Heart right ventricle (tissue), 16 donors: Measurements from ENCODE around the gene CHMP1B. TPM values are rescaled to one million over a fixed set of nuclear protein-coding genes. Genes with fewer than 3 reads are reported as not detected.

Experiments used
- ATAC-seq, 8 donors: fragments of 200-7000 bp; cut with Tn5 transposase; one replicate each; pipeline ENCODE4 v1.9.1; 2020; ENCODE audit warnings: mild to moderate bottlenecking in 8 of 8, moderate library complexity in 8 of 8, moderate number of reproducible peaks in 1 of 8
- DNase-seq, 2 donors: peaks; one replicate each; pipeline ENCODE4 v3.0.0-alpha.2; 2020
- H3K27ac ChIP-seq, 10 donors: fragments of 200-600 bp; sonication (generic) in 2 of 10; one replicate each; pipeline versions ENCODE4 v1.5.0 to v1.8.0; 2020 to 2022; ENCODE audit warnings: mild to moderate bottlenecking in 3 of 10
- H3K27me3 ChIP-seq, 7 donors: fragments of 200-600 bp; one replicate each; pipeline ENCODE4 v1.8.0; 2021 to 2022; ENCODE audit warnings: mild to moderate bottlenecking in 2 of 7
- H3K36me3 ChIP-seq, 9 donors: fragments of 200-600 bp; sonication (generic) in 1 of 9; one replicate each; pipeline versions ENCODE4 v1.5.0 to v1.8.0; 2020 to 2022; ENCODE audit warnings: mild to moderate bottlenecking in 2 of 9
- H3K4me1 ChIP-seq, 9 donors: fragments of 200-600 bp; sonication (generic) in 1 of 9; one replicate each; pipeline versions ENCODE4 v1.5.0 to v1.8.0; 2020 to 2022; ENCODE audit warnings: mild to moderate bottlenecking in 4 of 9
- H3K4me3 ChIP-seq, 10 donors: fragments of 200-600 bp; sonication (generic) in 2 of 10; one replicate each; pipeline versions ENCODE4 v1.5.0 to v1.8.0; 2020 to 2022; ENCODE audit warnings: mild to moderate bottlenecking in 7 of 10, moderate library complexity in 2 of 10
- H3K9me3 ChIP-seq, 11 donors: fragments of 200-600 bp in 10 of 11; sonication (generic) in 2 of 11; one replicate each; pipeline versions ENCODE4 v1.5.0 to v1.8.0; 2013 to 2022; ENCODE audit warnings: mild to moderate bottlenecking in 2 of 11, control low read depth in 1 of 11, moderate library complexity in 1 of 11
- WGBS, 2 donors: extraction: QIAGEN DNeasy Blood & Tissue Kit; methylation state at CpG; one replicate each; pipeline ENCODE4 v1.1.7; 2013; ENCODE audit warnings: inconsistent platforms in 1 of 2; 5-methylcytosine and 5-hydroxymethylcytosine counted together
- intact Hi-C, 10 donors: fragments of 100-400 bp; cut with DNase I; formaldehyde crosslinking; loops; one replicate each; pipeline versions ENCODE4 v1.11.1 to v1.14.2; 2022
- polyA plus RNA-seq, 2 donors: library from polyadenylated mRNA; stranded (reverse); fragments of 200-250 nt; gene quantifications; one replicate each; pipeline ENCODE4 v1.2.3, GENCODE V29; 2013
- total RNA-seq, 10 donors: library from RNA; stranded (reverse); fragmentation: NEBNext Ultra II Directional in 3 of 10; extraction: Animal tissue kit (Norgen Biotek cat#: 25700) in 3 of 10; gene quantifications; one replicate each; pipeline versions ENCODE4 v1.2.1 to v1.2.4, GENCODE V29; 2021 to 2023
- TF ChIP-seq, protein P1 (sequence below), 9 donors: fragments of 200-600 bp; sonication (generic) in 2 of 9; IDR thresholded peaks; one replicate each; pipeline versions ENCODE4 v1.5.0 to v1.8.0; 2021 to 2022; ENCODE audit warnings: antibody characterized with exemption in 9 of 9, mild to moderate bottlenecking in 5 of 9, moderate library complexity in 1 of 9
- donor health status: Arrhythmogenic right ventricular cardiomyopathy.
- donor health status: ischemic (EF 13 %, LVEDD 7.1; RV severe dilation, severe dysfunction).
- donor health status: healthy with polysubstance abuse.
- donor health status: DM: no; HTN: yes; CAD: no.
- donor health status: DM: no; HTN: no; CAD: no.
- donor health status: ischemic (EF 25% LVEDD 6.9; RV normal size, moderate dysfunction).
- donor health status: ischemic (EF 25% LVEDD 5.7; RV mildly dilated, moderate dysfunction).
- donor health status: healthy.
- donor health status: DM: yes; HTN: yes; CAD: no.
- donor health status: Ischemic cardiomyopathy.
- donor health status: ischemic (EF 35%, LVEDD 5.7; RV mildly dilated, moderate dysfunction).
- donor health status: nonischemic (EF 11% LVEDD 7.7; RV severe dilation, severe dysfunction).
- donor health status: DM: yes; HTN: yes; CAD: no.
- donor health status: PGD.
- donor health status: ischemic (EF 29% LVEDD 5.4; RV normal size, mild dysfunction).
- donor health status: nonischemic (EF 23%, LVEDD 6.1; RV moderate dilation, normal function).

CHMP1B gene
- total and polyA plus RNA-seq, 12 donors = 16.3 to 53.7 (median 36.3) TPM

DNA sequence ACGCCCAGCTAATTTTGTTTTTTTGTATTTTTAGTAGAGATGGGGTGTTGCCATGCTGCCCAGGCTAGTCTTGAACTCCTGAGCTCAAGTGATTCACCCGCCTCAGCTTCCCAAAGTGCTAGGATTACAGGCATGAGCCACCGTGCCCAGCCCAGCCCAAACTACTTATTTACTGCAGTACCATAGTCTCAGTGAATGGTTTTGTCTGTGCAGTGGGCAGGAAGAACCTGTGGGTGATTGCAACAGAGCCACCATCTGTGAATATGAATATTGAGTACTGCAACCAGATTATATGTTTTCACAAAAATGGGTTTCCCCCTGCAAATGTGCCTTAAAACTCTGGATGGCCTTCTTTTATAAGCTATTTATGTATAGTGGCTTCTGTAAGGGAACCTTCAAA lies 47.9 kb downstream of the CHMP1B start:
- Histone ChIP-seq H3K27ac (no peak overlapping the region), H3K9me3 (no peaks in the 10 kb centered on the region), H3K36me3 (peaks cover 0 to 93% (median 12%) of the 10 kb centered on the region in 9 donors), H3K4me3 (no peak overlapping the region), H3K4me1 (peaks cover 0 to 4% (median 0%) of the 10 kb centered on the region in 9 donors), H3K27me3 (no peaks in the 10 kb centered on the region)
- ATAC-seq = no peak
- intact Hi-C loops = no loop called here
- TF ChIP-seq, protein P1, sequence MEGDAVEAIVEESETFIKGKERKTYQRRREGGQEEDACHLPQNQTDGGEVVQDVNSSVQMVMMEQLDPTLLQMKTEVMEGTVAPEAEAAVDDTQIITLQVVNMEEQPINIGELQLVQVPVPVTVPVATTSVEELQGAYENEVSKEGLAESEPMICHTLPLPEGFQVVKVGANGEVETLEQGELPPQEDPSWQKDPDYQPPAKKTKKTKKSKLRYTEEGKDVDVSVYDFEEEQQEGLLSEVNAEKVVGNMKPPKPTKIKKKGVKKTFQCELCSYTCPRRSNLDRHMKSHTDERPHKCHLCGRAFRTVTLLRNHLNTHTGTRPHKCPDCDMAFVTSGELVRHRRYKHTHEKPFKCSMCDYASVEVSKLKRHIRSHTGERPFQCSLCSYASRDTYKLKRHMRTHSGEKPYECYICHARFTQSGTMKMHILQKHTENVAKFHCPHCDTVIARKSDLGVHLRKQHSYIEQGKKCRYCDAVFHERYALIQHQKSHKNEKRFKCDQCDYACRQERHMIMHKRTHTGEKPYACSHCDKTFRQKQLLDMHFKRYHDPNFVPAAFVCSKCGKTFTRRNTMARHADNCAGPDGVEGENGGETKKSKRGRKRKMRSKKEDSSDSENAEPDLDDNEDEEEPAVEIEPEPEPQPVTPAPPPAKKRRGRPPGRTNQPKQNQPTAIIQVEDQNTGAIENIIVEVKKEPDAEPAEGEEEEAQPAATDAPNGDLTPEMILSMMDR (IDR thresholded peaks at IDR 0.05) = no peak
- WGBS, 2 donors = 95 to 97% methylated on average over 3 of the region's 3 CpGs
- DNase-seq = no peak

DNA sequence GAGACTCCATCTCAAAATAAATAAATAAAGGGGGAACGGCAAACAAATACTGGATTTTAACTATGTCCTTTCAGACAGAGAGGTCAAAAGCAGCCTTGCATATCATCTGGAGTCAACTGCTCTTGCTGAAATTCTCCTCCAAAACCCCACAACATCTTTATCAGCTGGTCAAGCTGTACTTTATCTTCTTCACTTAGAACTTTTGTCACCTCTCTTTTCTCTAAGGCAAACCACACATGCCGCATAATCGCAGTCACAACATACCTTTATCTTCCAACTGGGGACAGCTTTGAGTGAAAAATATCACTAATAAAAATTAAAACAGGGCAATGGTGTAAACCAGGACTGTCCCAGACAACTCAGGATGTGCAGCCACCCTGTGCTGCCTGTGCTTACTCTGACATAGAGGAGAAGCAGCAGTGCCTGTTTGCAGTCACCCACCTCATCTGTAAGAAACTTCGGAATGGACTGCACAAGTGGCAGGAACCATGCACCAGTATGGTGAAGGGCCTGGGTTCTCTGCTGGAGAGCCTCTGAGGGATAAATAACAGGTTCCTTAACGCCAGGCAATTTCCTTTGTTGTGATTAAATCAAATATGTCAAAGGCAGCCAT lies 50.7 kb downstream of the CHMP1B start:
- no peaks in the 10 kb centered on the region for H3K27me3 ChIP-seq
- 49 to 64% methylated on average over 5 of the region's 5 CpGs for WGBS, 2 donors
- H3K9me3 ChIP-seq = no peaks in the 10 kb centered on the region
- H3K4me1 ChIP-seq = peaks cover 0 to 15% (median 6%) of the 10 kb centered on the region in 9 donors
- TF ChIP-seq, protein P1 (IDR thresholded peaks at IDR 0.05) = no peak
- ATAC-seq = no peak
- peaks cover 0 to 88% (median 0%) of the 10 kb centered on the region in 9 donors for H3K36me3 ChIP-seq
- DNase-seq = no peak
- intact Hi-C loops = loop anchor here in 1 of 10 donors (10.0 kb wide), 1 partner anchor 47 kb away; the partner anchor contains the start of gene CHMP1B
- H3K27ac ChIP-seq = no peak overlapping the region
- H3K4me3 ChIP-seq = no peak overlapping the region

DNA sequence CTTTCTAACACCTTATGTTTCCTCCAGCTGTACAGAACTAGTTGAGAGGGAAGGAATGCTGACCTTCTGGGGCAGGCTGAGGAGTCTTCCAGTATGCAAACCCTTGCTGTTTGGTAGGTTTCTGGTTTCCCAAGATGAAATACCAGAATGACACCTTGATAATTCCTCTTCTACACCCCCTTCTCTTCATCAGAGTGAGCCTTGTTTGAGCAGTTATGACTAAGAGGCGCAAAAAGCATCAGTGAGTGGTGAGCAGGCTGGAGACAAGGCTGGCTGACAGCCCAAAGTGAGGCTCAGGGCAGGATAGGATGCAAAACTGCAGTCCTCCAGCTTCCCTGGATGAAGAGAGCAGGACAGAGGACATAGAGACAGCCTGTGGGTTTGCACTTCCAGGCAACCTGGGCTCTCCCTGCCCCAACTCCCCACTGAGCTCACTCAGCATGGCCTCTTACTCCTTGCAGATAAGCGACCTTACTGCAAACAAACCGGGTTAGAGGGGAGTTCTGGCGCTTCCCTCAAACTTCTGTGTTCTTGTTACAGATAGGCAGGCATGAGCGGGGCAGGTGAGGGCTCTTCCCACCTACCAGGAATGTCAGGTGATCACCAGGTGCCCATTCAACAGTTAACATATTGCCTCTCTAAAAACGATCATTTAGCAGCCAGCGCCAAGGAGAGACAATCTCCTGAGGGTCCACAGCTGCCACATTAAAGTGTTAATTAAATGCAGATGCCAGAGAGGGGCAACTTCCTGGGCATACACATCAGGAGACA lies 51.5 kb downstream of the CHMP1B start:
- Histone ChIP-seq H3K27ac (no peak overlapping the region), H3K4me1 (peaks cover 0 to 23% (median 13%) of the 10 kb centered on the region in 9 donors), H3K36me3 (peaks cover 0 to 82% (median 0%) of the 10 kb centered on the region in 9 donors), H3K9me3 (no peaks in the 10 kb centered on the region), H3K27me3 (no peaks in the 10 kb centered on the region), H3K4me3 (no peak overlapping the region)
- WGBS, 2 donors = 60 to 63% methylated on average over 7 of the region's 7 CpGs
- DNase-seq (no peak), ATAC-seq (peak in 3 of 8 donors; percentile 8 to 57 (median 33))
- intact Hi-C loops = loop anchor here in 1 of 10 donors (10.0 kb wide), 1 partner anchor 48 kb away; the partner anchor contains the start of gene CHMP1B
- TF ChIP-seq, protein P1 (IDR thresholded peaks at IDR 0.05) = no peak

Other genes starting within 250 kb of the CHMP1B start
- not detected for gene SLC35G4, start 241.8 kb upstream of the CHMP1B start, total RNA-seq
- gene SLC35G4, start 241.8 kb upstream of the CHMP1B start, polyA plus RNA-seq = not detected
- gene GNAL, start 162.1 kb upstream of the CHMP1B start, total RNA-seq = 1 to 10 TPM; 1.1 to 6.9 (median 1.8) TPM
- gene GNAL, start 162.1 kb upstream of the CHMP1B start, polyA plus RNA-seq = 1 to 10 TPM in 1 of 2 donors, under 1 TPM in 1; 0.42 to 1.3 TPM
- 10 to 100 TPM; 21.2 to 44.5 (median 34.1) TPM for gene MPPE1, start 56.9 kb downstream of the CHMP1B start, total RNA-seq
- gene MPPE1, start 56.9 kb downstream of the CHMP1B start, polyA plus RNA-seq = 10 to 100 TPM; 18.3 to 45.9 TPM
- gene IMPA2, start 130.1 kb downstream of the CHMP1B start, total RNA-seq = 10 to 100 TPM; 19.8 to 79.6 (median 32.2) TPM
- gene IMPA2, start 130.1 kb downstream of the CHMP1B start, polyA plus RNA-seq = 10 to 100 TPM; 17.6 to 41.9 TPM
- not detected for gene ANKRD62, start 242.4 kb downstream of the CHMP1B start, total RNA-seq
- gene ANKRD62, start 242.4 kb downstream of the CHMP1B start, polyA plus RNA-seq = not detected